ENCODE measurements around the gene AKAP13.

The AKAP13 gene

DNA sequence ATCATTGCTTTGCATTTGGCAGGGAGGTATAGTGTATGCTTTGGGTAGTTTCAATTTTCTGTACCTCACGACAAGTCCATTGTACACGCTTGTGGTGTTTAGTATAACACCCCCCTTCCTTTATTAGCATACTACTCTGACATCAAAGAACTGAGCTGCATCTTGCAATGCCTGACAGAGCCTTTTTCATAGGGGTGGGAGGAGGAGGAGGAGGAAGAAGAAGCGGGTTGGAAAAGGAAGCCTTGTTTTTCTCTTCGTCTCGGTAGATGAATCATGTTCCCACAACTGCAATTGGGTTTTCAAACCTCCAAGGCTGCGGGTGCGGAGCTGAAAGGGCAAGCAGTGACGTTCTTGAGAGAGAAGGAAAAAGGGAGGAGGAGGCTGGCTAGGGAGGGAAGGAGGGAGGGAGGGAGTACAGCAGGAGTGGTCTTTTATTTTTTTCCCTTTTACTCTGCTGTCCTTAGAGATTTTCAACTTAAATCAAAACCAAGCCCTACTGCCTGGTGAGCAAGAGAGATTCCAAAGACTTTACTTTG is 238.6 kb downstream of the AKAP13 start:
- in situ Hi-C loops (cut with HindIII; ENCODE audit: low sequenced_read_pairs), result no loop called here
- TF ChIP-seq, protein P1, sequence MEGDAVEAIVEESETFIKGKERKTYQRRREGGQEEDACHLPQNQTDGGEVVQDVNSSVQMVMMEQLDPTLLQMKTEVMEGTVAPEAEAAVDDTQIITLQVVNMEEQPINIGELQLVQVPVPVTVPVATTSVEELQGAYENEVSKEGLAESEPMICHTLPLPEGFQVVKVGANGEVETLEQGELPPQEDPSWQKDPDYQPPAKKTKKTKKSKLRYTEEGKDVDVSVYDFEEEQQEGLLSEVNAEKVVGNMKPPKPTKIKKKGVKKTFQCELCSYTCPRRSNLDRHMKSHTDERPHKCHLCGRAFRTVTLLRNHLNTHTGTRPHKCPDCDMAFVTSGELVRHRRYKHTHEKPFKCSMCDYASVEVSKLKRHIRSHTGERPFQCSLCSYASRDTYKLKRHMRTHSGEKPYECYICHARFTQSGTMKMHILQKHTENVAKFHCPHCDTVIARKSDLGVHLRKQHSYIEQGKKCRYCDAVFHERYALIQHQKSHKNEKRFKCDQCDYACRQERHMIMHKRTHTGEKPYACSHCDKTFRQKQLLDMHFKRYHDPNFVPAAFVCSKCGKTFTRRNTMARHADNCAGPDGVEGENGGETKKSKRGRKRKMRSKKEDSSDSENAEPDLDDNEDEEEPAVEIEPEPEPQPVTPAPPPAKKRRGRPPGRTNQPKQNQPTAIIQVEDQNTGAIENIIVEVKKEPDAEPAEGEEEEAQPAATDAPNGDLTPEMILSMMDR (IDR thresholded peaks at IDR 0.05; ENCODE audit: low read depth, low read length), result no peak
- DNase-seq (ENCODE audit: low read depth, low spot score), result peak; percentile 99

DNA sequence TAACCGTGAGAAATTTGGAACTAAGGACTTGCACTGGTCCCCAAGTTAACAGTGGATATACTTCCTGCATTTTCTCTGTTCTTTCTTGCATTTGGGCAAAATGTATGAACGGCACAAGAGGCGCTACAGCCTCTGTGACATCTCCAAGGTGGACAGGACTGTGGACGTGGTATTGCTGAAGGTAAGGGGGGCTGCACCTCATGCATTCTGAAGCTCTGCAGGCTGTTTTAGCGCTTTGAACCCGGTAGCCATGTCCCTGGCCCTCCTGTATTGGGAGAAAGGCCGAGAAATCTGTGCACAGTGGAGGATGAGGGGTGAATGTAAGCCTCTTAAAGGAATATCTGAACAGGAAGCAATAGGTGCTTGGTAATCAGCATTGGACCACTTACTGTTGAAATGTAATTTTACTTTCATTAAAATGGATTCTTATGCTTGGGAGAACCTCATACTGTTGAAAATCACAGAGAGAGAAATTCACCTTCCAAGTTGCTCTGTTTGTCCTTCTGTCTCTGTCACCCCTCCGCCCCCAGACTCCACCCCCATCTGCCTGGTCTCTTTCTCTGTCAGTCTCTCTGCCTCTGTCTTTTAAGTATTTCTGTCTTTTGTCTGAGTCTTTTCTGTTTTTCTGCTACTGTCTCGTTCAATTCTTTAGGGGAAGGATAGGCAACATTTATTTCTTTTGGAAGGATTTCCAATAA is 239.7 kb downstream of the AKAP13 start:
- in situ Hi-C loops (cut with HindIII; ENCODE audit: low sequenced_read_pairs), result no loop called here
- peak; percentile 40 for DNase-seq (ENCODE audit: low read depth, low spot score)
- H3K4me3 ChIP-seq (ENCODE audit: low read depth, low read length), result peak overlapping the region; percentile 57
- TF ChIP-seq, protein P1 (IDR thresholded peaks at IDR 0.05; ENCODE audit: low read depth, low read length), result peak; percentile 14

More for the DNA sequence above, 238.6 kb downstream of the AKAP13 start:
- H3K4me3 ChIP-seq (ENCODE audit: low read depth, low read length), result peak overlapping the region; percentile 57

DNA sequence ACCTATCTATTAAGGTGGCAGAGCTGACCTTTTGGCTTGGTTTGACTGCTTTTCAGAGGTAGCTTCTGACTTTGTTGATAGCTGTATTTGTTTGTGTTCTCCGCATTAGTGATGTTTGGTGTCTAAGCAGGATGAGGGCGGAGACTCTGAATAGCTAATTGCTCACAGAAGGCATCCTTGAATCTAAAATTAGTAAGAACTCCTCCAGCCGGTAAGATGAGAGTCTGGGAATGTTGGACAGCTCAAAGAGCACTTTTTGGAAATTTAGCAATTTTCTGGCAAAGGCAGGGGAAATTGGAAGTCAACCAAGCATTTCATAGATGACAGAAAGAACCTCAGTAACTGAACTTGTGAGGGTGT is 240.3 kb downstream of the AKAP13 start:
- peak; percentile 50 for DNase-seq (ENCODE audit: low read depth, low spot score)
- TF ChIP-seq, protein P1 (IDR thresholded peaks at IDR 0.05; ENCODE audit: low read depth, low read length), result no peak
- in situ Hi-C loops (cut with HindIII; ENCODE audit: low sequenced_read_pairs), result no loop called here
- peak overlapping the region; percentile 57 for H3K4me3 ChIP-seq (ENCODE audit: low read depth, low read length)

DNA sequence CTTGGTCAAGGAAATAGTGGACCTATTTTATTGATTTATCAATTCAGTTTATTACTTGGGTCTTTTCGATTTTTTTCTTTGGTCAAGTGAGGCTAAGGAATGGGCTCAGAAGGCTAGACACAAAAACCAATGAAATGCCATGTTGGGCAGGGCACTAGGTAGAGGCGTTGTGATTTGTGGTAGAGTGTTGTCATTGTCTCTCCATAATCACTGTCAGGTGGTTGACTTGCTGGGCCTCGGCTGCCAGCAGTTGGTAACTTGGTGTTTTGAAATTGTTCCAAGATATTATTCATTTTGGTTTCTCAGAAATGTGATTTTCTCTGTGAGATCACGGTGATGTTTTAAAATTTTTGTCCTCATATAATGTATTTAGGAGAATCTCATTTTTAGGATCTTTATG is 240.7 kb downstream of the AKAP13 start:
- peak overlapping the region; percentile 57 for H3K4me3 ChIP-seq (ENCODE audit: low read depth, low read length)
- TF ChIP-seq, protein P1 (IDR thresholded peaks at IDR 0.05; ENCODE audit: low read depth, low read length), result no peak
- in situ Hi-C loops (cut with HindIII; ENCODE audit: low sequenced_read_pairs), result no loop called here
- DNase-seq (ENCODE audit: low read depth, low spot score), result no peak

DNA sequence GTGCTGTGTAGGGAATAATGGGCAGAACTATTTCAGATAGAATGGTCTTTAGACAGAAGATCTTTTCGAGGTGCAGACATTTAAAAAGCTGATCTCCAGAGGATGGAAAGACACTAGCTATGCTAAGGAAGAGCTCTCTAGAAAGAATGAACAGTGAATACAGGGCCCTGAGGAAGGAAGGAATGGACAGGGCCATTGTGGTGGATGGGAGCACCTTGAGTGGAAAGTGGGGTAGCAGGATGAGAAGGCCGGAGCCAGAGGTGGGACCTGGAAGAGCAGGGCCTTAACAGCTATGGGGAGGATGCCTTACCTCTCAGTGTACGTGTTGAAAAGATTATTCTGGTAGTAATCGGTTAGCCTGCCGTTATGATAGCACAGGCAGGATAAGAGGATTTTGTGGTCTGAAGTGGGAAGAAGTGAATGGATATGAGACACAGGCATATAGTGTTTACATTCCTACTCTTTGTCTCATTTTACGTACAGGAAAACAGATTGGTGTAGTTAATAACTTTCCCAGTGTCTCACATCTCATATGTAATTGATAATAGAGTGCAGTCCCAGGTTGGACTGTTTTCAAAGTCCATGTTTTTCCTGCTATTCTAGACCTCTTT is 241.9 kb downstream of the AKAP13 start:
- in situ Hi-C loops (cut with HindIII; ENCODE audit: low sequenced_read_pairs), result no loop called here
- DNase-seq (ENCODE audit: low read depth, low spot score), result no peak
- no peak overlapping the region for H3K4me3 ChIP-seq (ENCODE audit: low read depth, low read length)
- TF ChIP-seq, protein P1 (IDR thresholded peaks at IDR 0.05; ENCODE audit: low read depth, low read length), result no peak

DNA sequence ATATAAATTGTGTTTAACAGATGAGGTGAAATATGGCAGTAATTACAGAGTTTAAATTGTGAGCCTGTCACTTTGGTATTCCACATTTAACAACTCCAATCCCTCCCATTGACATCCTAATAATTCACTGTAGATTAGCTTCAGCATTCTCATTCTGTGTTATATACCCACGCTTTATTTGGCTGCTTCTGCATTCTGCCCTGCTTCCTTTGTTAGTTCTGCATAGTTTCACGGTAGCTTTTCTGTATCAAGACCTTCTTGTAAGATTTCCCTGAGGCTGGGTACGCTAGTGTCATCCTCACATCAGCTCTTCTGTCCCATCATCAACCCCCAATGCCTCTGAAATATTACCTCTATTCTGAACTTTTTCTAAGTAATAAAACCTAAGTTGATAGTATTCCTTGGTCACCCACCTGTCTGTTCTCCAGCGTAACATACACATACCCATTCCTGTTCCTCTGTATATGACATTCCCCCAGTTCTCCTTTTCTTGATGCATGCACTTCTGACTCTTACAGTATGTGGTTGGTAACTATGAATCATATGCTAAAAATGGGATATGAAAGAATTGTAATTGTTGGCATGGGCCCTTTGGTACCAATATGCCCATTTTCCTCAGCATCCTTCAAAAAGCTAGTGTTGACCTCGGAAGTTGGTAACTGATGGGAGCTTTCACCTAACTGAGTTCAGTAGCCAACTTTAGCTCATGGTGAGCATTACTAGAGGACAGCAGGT is 243.1 kb downstream of the AKAP13 start:
- no peak for DNase-seq (ENCODE audit: low read depth, low spot score)
- H3K4me3 ChIP-seq (ENCODE audit: low read depth, low read length), result no peak overlapping the region
- TF ChIP-seq, protein P1 (IDR thresholded peaks at IDR 0.05; ENCODE audit: low read depth, low read length), result no peak
- in situ Hi-C loops (cut with HindIII; ENCODE audit: low sequenced_read_pairs), result no loop called here
